ENCODE data around the gene PDS5B. TPM values are rescaled to one million over a fixed set of nuclear protein-coding genes. Genes with fewer than 3 reads are reported as not detected.
A peak's percentile ranks its signal among the peaks of the same experiment; 100 is the strongest.

The PDS5B gene
- total and polyA plus RNA-seq, 4 donors, result 3.6 to 24.3 (median 12.9) TPM

DNA sequence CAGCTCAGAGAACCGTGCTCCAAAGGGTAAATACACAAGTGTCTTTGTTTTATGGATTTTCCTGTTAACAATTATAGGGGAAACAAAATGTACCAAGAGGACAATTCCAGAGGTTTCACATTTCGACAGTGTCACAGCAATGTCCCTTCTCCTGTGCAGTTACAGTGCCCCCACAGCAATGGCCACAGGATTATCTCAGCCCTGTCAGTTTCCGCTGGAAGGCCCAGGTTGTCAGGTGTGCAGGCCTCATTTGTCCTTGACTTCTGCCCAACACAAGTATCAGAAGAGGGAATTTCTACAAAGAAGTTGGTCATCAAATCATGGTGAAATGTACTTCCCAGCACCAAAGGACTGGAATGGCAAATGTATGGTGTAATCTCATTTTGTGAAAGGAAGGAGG lies 36.5 kb upstream of the PDS5B start:
- TF ChIP-seq YY1 (IDR thresholded peaks at IDR 0.05), result peak; percentile 54
- peak in 1 of 2 donors; percentile 9 for TF ChIP-seq RXRA (IDR thresholded peaks at IDR 0.05)
- peak; percentile 30 for TF ChIP-seq SP1 (IDR thresholded peaks at IDR 0.05)
- no peak for TF ChIP-seq FOXA2 (IDR thresholded peaks at IDR 0.05)
- no peak for TF ChIP-seq NR2F2 (IDR thresholded peaks at IDR 0.05)
- TF ChIP-seq, protein P1, sequence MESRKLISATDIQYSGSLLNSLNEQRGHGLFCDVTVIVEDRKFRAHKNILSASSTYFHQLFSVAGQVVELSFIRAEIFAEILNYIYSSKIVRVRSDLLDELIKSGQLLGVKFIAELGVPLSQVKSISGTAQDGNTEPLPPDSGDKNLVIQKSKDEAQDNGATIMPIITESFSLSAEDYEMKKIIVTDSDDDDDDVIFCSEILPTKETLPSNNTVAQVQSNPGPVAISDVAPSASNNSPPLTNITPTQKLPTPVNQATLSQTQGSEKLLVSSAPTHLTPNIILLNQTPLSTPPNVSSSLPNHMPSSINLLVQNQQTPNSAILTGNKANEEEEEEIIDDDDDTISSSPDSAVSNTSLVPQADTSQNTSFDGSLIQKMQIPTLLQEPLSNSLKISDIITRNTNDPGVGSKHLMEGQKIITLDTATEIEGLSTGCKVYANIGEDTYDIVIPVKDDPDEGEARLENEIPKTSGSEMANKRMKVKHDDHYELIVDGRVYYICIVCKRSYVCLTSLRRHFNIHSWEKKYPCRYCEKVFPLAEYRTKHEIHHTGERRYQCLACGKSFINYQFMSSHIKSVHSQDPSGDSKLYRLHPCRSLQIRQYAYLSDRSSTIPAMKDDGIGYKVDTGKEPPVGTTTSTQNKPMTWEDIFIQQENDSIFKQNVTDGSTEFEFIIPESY (IDR thresholded peaks at IDR 0.05), result no peak
- TF ChIP-seq RAD21 (IDR thresholded peaks at IDR 0.05), result peak in 1 of 2 donors; percentile 7
- peak; percentile 35 to 37 for TF ChIP-seq HNF4A (conservative IDR thresholded peaks at IDR 0.05)
- Histone ChIP-seq H3K27me3 (ENCODE audit: control insufficient read depth in 4 of 4, insufficient read depth in 4 of 4, low read length in 3 of 4) (no peaks in the 10 kb centered on the region), H3K27ac (ENCODE audit: low read depth in 1 of 2, low read length in 2 of 2) (no peak overlapping the region), H3K9me3 (ENCODE audit: control insufficient read depth in 4 of 4, low read length in 3 of 4) (peaks cover 0 to 1% (median 0%) of the 10 kb centered on the region in 4 donors), H3K36me3 (ENCODE audit: control insufficient read depth in 4 of 4, insufficient read depth in 3 of 4, low read depth in 1 of 4, low read length in 3 of 4) (no peaks in the 10 kb centered on the region), H3K4me3 (ENCODE audit: low read depth in 1 of 3, low read length in 3 of 3) (no peak overlapping the region), H3K9ac (ENCODE audit: low read depth in 1 of 2, low read length in 2 of 2) (no peak overlapping the region), H3K4me1 (ENCODE audit: control insufficient read depth in 4 of 4, insufficient read depth in 4 of 4, low read length in 3 of 4) (peaks cover 3 to 6% (median 4%) of the 10 kb centered on the region in 4 donors)
- DNase-seq (ENCODE audit: low spot score), result peak; percentile 37
- WGBS, result 42% methylated on average over 3 of the region's 3 CpGs

DNA sequence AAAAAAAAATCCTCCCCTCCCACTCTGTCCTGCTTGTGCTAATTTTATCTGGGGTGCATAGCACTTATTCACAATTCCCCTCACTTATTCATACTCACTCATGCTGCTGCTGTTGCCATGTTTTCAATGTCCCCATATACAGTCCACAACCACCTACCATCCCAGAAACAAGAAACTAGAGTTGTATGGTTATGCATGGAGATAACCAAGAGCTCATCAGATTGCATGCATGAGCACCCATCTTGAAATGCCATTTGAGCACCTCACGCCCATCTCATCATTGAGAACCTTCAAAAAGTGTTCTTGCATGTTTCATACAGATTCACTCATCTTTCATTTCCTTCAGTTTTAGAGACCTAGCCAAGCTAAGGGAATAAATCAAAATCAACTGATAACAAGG lies 32.5 kb upstream of the PDS5B start:
- H3K27me3 ChIP-seq (ENCODE audit: control insufficient read depth in 4 of 4, insufficient read depth in 4 of 4, low read length in 3 of 4), result no peaks in the 10 kb centered on the region
- H3K4me1 ChIP-seq (ENCODE audit: control insufficient read depth in 4 of 4, insufficient read depth in 4 of 4, low read length in 3 of 4), result peaks cover 3 to 6% (median 4%) of the 10 kb centered on the region in 4 donors
- 90% methylated on average over 1 of the region's 1 CpG for WGBS
- no peak overlapping the region for H3K9ac ChIP-seq (ENCODE audit: low read depth in 1 of 2, low read length in 2 of 2)
- no peaks in the 10 kb centered on the region for H3K36me3 ChIP-seq (ENCODE audit: control insufficient read depth in 4 of 4, insufficient read depth in 3 of 4, low read depth in 1 of 4, low read length in 3 of 4)
- no peak for TF ChIP-seq HNF4A (conservative IDR thresholded peaks at IDR 0.05)
- TF ChIP-seq HNF4G (IDR thresholded peaks at IDR 0.05), result no peak
- no peak for TF ChIP-seq YY1 (IDR thresholded peaks at IDR 0.05)
- TF ChIP-seq, protein P2, sequence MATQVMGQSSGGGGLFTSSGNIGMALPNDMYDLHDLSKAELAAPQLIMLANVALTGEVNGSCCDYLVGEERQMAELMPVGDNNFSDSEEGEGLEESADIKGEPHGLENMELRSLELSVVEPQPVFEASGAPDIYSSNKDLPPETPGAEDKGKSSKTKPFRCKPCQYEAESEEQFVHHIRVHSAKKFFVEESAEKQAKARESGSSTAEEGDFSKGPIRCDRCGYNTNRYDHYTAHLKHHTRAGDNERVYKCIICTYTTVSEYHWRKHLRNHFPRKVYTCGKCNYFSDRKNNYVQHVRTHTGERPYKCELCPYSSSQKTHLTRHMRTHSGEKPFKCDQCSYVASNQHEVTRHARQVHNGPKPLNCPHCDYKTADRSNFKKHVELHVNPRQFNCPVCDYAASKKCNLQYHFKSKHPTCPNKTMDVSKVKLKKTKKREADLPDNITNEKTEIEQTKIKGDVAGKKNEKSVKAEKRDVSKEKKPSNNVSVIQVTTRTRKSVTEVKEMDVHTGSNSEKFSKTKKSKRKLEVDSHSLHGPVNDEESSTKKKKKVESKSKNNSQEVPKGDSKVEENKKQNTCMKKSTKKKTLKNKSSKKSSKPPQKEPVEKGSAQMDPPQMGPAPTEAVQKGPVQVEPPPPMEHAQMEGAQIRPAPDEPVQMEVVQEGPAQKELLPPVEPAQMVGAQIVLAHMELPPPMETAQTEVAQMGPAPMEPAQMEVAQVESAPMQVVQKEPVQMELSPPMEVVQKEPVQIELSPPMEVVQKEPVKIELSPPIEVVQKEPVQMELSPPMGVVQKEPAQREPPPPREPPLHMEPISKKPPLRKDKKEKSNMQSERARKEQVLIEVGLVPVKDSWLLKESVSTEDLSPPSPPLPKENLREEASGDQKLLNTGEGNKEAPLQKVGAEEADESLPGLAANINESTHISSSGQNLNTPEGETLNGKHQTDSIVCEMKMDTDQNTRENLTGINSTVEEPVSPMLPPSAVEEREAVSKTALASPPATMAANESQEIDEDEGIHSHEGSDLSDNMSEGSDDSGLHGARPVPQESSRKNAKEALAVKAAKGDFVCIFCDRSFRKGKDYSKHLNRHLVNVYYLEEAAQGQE (IDR thresholded peaks at IDR 0.05), result no peak
- TF ChIP-seq, protein P3, sequence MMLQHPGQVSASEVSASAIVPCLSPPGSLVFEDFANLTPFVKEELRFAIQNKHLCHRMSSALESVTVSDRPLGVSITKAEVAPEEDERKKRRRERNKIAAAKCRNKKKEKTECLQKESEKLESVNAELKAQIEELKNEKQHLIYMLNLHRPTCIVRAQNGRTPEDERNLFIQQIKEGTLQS (IDR thresholded peaks at IDR 0.05), result no peak
- no peak for TF ChIP-seq FOXA1 (IDR thresholded peaks at IDR 0.05)
- no peak for TF ChIP-seq TAF1 (conservative IDR thresholded peaks at IDR 0.05)
- no peak for TF ChIP-seq SP1 (IDR thresholded peaks at IDR 0.05)
- TF ChIP-seq EGR1 (IDR thresholded peaks at IDR 0.05; ENCODE audit: low read depth in 2 of 2), result no peak
- TF ChIP-seq GABPA (IDR thresholded peaks at IDR 0.05 in 1 of 2, conservative IDR thresholded peaks at IDR 0.05 in 1 of 2), result no peak
- no peak for TF ChIP-seq RAD21 (IDR thresholded peaks at IDR 0.05)
- TF ChIP-seq NR2F2 (IDR thresholded peaks at IDR 0.05), result no peak
- no peak for TF ChIP-seq FOXA2 (IDR thresholded peaks at IDR 0.05)
- TF ChIP-seq, protein P4, sequence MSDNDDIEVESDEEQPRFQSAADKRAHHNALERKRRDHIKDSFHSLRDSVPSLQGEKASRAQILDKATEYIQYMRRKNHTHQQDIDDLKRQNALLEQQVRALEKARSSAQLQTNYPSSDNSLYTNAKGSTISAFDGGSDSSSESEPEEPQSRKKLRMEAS (IDR thresholded peaks at IDR 0.05), result no peak
- TF ChIP-seq, protein P1 (IDR thresholded peaks at IDR 0.05), result no peak
- TF ChIP-seq, protein P5, sequence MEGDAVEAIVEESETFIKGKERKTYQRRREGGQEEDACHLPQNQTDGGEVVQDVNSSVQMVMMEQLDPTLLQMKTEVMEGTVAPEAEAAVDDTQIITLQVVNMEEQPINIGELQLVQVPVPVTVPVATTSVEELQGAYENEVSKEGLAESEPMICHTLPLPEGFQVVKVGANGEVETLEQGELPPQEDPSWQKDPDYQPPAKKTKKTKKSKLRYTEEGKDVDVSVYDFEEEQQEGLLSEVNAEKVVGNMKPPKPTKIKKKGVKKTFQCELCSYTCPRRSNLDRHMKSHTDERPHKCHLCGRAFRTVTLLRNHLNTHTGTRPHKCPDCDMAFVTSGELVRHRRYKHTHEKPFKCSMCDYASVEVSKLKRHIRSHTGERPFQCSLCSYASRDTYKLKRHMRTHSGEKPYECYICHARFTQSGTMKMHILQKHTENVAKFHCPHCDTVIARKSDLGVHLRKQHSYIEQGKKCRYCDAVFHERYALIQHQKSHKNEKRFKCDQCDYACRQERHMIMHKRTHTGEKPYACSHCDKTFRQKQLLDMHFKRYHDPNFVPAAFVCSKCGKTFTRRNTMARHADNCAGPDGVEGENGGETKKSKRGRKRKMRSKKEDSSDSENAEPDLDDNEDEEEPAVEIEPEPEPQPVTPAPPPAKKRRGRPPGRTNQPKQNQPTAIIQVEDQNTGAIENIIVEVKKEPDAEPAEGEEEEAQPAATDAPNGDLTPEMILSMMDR (IDR thresholded peaks at IDR 0.05; ENCODE audit: low read depth, low read length, missing input control), result no peak
- no peak for TF ChIP-seq JUND (IDR thresholded peaks at IDR 0.05)
- TF ChIP-seq RXRA (IDR thresholded peaks at IDR 0.05), result no peak
- H3K9me3 ChIP-seq (ENCODE audit: control insufficient read depth in 4 of 4, low read length in 3 of 4), result peaks cover 0 to 1% (median 0%) of the 10 kb centered on the region in 4 donors
- no peak overlapping the region for H3K27ac ChIP-seq (ENCODE audit: low read depth in 1 of 2, low read length in 2 of 2)
- no peak overlapping the region for H3K4me3 ChIP-seq (ENCODE audit: low read depth in 1 of 3, low read length in 3 of 3)
- DNase-seq (ENCODE audit: low spot score), result no peak

Data from liver (tissue), 9 donors.